ENCODE measurements around the gene NUDC.
A peak's percentile ranks its signal among the peaks of the same experiment; 100 is the strongest.
"Not testable (repeated sequence)": the region's sequence is repeated elsewhere in the genome, so short reads cannot be mapped to it uniquely, and the experiment has no call there.

The NUDC gene

GRCh38 chr1:26956321-26956720, 34.8 kb downstream of the NUDC start:
- no peak for DNase-seq

- no peak for DNase-seq
Measured at GRCh38 chr1:26957306-26957705, 35.8 kb downstream of the NUDC start.

- no peak for DNase-seq
Measured at GRCh38 chr1:26959270-26959669, 37.7 kb downstream of the NUDC start.

- DNase-seq: no peak
Measured at GRCh38 chr1:26959722-26960624, 38.4 kb downstream of the NUDC start, which contains the start of gene KDF1. Gene KDF1, minus strand, starts transcription at chr1:26960468. Its CDS starts 8,088 bp downstream, at chr1:26952380.

- DNase-seq: no peak
Measured at GRCh38 chr1:26960625-26960966, 39.1 kb downstream of the NUDC start.

GRCh38 chr1:26961826-26962225, 40.3 kb downstream of the NUDC start:
- no peak for DNase-seq

DNA sequence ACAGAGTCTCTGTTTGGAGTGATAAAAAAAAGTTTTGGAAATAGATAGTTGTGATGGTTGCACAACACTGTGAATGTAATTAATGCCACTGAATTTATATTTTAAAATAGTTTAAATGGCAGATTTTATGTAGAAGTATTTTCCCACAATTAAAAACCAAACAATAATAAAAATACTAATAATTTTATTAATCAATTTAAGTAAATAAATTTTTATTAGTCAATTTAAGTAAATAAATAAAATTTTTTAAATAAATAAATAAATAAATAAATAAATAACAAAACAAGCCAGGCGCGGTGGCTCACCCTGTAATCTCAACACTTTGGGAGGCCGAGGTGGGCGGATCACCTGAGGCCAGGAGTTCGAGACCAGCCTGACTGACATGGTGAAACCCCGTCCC, 43.7 kb downstream of the NUDC start:
- no peak for DNase-seq

DNA sequence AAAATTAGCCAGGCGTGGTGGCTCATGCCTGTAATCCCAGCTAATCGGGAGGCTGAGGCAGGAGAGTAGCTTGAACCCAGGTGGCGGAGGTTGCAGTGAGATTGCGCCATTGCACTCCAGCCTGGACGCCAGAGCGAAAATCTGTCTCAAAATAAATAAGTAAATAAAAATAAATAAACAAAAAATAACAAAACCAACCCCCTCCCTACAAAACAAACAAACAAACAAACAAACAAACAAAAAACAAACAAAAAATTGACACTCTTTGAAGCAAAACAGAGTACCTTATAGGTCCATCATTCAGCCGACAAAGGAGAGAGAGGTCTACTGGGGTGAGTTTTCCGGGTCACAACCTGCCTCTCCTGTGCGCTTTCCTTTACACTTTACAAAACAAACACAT, 44.1 kb downstream of the NUDC start:
- DNase-seq: no peak

GRCh38 chr1:26970810-26971209, 49.3 kb downstream of the NUDC start:
- no peak for DNase-seq

DNA sequence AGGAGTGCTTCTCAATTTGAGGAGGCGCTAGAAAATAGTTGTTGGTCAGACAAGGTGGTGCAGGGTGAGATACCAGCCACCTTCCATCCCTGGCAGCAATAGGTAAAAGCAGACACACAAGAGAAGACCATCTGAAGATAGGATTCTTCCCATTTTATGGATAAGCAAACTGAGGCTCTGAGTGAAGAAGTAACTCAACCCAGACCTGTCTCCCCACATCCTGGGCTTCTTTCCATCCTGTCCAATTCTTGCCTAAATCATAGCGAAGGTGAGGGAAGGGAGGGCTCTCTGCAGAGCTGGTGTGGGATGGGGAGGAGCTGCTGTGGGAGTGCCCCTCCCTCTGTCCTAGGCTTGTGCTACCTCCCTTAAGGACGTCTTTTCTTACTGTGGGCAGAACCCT, 50.0 kb downstream of the NUDC start:
- no peak for DNase-seq

GRCh38 chr1:26972390-26972789, 50.8 kb downstream of the NUDC start:
- no peak for DNase-seq

DNA sequence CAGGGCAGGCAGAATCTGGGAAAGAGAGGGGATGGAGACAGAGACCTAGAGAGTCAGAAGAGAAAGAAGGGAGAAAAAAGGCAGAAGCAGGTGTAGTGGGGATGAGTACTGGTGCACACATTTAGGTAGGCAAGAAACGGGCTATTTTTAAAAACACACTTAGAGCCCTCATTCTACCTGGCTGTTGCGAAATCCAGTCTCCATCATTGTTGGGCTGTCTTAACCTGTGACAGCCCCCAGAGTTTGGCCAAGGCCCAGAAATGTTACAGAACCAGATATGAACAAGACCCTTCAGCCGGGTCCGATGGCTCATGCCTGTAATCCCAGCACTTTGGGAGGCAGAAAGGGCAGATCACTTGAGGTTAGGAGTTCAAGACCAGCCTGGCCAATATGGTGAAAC, 51.3 kb downstream of the NUDC start:
- no peak for DNase-seq

- DNase-seq: no peak
Measured at GRCh38 chr1:26976621-26977510, 55.3 kb downstream of the NUDC start.

DNA sequence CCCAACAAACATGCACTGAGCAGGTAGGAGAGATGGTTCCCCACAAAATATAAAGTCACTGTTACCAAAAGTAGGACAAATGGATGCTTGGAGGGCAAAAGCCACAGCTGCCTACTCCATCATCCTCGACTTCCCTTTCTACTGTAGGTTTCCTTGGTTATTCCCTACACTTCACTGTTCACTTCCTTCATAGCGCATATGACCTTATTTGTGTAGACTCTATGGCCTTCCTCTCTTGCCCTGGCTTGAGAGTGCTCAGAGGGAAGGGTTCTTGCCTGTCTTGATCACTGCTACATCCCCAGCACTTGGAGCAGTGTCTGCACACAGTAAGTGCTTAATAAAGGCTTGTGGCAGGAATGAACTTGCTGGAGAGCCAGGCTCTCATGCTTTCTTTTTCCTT, 57.4 kb downstream of the NUDC start:
- no peak for DNase-seq

DNA sequence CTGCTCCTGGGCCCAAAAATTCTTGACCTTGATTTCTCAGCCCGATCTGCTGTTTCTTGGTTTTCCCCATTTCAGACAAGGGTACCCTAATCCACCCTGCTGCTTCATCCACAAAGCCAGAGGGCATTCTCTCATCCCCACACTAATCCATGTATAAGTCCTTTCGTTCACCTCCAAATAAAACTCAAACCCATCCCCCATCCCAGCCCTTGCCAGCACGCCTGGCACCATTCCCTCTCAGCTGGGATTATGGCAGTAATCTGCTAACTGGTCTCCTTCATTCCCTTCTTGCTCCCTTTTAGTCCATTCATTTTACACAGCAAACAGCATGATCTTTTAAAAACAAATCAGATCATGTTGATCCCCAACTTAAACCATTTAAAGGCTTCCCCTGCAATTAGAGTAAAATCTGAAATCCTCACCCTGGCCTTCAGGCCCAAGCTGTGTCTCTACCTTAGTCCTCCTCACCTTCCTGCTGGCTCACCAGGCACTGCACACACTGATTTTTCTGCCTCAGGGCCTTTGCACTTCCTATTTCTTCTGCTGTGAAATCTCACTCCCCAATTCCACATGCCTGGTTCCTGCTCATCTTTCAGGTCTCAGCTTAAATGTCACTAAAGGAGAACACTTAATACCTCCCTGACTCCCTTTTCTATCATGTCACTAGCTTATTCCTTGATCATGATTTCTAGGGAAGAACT, 59.8 kb downstream of the NUDC start:
- no peak for DNase-seq

DNA sequence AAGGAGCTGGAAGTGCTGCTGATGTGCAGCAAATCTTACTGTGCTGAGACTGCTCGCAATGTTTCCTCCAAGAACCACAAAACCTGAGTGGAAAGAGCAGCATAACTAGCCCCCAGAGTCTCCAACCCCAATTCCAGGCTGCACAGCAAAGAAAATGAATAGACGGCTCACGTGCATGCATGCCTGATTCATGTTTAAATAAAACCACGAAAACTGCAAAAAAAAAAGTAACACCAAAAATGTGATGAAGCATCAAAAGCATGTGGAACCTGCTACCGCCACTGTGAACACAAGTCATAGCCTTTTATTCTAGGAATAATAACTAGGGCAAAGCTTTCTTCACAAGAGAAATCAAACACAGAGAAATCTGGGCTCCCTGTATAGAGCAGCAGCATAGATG, 62.3 kb downstream of the NUDC start:
- DNase-seq: no peak

- DNase-seq: no peak
Measured at GRCh38 chr1:26984291-26984690, 62.7 kb downstream of the NUDC start.

- DNase-seq: no peak
Measured at GRCh38 chr1:26986658-26987057, 65.1 kb downstream of the NUDC start.

DNA sequence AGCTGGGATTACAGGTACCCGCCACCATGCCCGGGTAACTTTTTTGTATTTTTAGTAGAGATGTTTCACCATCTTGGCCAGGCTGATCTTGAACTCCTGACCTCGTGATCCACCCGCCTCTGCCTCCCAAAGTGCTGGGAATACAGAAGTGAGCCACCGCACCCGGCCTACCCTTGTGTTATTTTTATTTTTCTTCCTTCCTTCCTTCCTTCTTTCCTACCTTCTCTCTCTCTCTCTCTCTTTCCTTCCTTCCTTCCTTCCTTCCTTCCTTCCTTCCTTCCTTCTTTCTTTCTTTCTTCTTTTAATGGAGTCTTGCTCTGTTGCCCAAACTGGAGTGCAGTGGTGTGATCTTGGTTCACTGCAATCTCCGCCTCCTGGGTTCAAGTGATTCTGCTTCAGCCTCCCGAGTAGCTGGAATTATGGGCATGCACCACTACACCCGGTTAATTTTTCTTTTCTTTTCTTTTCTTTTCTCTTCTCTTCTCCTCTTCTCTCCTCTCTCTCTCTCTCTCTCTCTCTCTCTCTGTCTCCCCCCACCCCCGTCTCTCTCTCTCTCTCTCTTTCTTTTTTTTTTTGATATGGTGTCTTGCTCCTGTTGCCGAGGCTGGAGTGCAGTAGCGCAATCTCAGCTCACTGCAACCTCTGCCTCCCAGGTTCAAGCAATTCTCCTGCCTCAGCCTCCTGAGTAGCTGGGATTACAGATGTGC, 68.0 kb downstream of the NUDC start:
- DNase-seq: not testable (repeated sequence)

DNA sequence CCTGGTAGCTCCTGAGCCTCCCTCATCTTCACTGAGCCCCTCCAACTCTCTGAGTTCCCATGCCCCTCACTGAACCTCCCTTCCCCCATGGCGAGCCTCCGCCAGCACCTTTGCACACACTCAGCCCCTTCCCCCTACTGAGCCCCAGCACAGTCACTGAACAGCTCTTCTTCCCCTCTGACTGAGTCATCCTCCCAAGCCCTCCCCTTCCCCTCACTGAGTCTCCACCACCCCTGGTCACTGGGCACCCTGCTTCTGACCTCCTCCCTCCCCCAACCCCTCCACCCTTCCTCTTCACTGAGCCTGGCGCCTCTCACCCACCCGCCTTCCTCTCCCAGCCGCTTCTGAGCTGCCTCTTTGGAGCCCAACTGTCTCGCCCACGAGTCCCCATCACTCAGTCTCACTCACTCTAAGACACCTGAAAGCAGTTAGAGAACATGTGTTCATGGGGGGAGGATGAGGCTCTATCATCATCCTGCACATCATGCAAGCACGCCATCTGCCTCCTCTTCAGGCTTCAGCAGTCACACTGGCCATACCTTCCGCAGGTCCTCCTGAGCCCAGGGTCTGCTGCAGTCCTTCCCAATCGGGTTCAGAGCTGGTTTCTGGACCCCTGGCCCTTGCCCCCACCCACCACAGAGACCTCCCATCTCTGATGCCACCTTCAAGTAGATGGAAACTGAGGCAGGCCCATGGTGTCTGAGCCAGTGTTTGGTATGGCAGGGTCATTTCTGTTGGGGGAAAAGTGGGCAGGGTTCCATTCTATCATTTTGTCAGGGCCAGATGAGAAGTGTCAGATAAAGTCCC, 70.0 kb downstream of the NUDC start:
- no peak for DNase-seq

GRCh38 chr1:26993237-26994019, 71.9 kb downstream of the NUDC start, which contains the start of gene TRNP1:
Gene TRNP1, plus strand, starts transcription at chr1:26993692. Its CDS starts 95 bp downstream, at chr1:26993787.
- peak; percentile 9 for DNase-seq
